Bronchial smooth muscle cell (primary cell): ENCODE results near the gene NUCB1. TPM values are rescaled to one million over a fixed set of nuclear protein-coding genes. Genes with fewer than 3 reads are reported as not detected.

Experiments
- total RNA-seq: library from RNA; depleted of rRNA; stranded (reverse); fragments of >200 nt; gene quantifications from 2 replicates; pipeline ENCODE4 v1.2.1, GENCODE V29; 2014

NUCB1 gene
- total RNA-seq: 149 and 199 TPM in 2 replicates

DNA sequence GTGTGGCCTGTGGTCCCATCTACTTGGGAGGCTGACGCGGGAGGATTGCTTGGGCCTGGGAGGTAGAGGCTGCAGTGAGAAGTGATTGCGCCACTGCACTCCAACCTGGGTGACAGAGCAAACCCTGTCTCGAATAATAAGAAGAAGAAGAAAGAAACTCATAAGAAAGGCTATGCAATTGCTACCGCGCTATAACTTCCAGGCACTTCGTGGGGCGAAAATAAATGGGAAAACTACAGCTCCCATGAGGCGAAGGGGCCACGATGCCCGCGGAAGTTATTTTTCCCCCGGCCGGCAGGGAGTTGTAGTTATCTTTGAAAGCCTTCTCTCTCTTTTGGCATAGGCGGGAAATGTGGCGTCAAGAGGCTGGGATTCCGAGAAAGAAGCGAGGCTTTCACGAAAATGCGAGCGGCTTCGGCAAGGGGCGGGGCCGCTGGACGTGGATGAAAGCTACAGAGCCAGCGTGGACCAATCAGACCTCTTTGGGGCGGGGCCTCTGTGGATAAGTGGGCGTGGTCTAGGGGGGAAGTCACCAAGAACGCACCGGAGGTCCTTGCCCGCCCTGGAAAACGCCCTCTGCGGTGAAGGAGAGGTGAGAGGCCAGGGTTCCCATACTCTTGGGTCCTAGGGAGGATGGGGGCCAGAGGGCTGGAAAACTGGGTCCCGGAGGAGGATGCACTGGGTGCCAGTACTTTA is at the start of gene NUCB1:
Gene NUCB1 (plus strand): TSS at position 532 of the 696 bp plus-strand sequence. CDS start 485 bp downstream, outside the sequence.

DNA sequence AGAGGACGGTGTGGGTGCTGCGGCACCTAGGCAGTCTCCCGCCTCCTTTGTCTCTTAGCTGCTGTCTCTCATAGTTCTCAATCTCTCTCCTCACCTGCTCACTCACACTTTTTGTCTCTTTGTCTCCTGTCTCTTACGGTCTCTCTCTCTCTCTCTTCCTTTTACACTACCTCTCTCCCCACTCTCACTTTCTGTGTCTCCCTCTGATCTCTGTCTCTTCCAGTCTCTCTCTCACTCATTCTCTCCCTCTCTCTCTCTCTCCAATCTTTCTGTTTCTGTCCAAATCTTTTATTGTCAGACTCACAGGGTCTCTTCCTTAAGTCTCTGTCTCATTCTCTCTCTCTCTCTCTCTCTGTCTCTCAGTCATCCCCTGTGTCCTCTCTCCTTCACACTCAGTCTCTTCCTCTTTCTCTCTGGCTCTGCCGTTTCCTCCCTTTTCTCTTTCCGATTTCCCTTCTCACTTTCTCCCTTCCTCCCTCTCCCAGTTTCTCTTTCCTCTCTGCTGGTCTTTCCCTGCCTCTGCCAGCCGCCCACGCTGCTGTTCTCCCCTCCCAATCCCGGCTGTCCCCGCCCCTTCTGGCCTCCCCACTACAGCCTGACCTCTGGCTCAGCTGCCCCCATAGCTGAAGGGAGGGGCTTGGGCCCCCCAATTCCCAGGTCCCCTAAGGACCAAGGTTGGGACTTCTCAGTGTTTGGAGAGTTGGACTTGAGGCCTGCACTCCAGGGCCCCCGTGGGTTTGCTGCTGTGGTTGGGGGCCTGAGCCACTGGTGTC is 31.8 kb upstream of the NUCB1 start, which contains the start of gene PLEKHA4:
Gene PLEKHA4 (minus strand): TSS at position 504 of the 773 bp plus-strand sequence. CDS start 997 bp downstream, outside the sequence.

DNA sequence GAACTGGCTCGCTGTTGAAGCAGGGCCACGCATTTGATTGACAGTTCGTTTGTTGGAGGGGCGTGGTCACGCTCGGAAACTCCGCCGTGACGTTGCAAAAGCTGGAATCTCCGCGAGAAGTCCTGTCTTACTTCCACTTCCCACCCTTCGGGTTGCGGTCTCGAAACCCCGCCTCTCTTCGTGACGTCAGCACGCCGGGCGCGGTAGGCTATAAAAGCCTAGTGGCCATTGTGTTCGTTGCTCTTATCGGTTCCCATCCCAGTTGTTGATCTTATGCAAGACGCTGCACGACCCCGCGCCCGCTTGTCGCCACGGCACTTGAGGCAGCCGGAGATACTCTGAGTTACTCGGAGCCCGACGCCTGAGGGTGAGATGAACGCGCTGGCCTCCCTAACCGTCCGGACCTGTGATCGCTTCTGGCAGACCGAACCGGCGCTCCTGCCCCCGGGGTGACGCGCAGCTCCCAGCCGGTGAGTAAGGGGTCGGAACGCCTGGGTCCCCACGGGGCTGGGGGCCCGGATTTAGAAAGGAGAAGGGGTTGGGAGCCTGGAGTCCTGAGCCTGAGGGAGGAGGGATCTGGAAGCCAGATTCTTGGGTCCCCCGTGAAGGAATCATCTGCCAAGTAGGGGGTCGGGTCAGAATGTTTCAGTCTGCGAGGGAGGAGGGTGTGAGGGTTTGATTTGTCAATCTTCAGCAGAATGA is 27.8 kb upstream of the NUCB1 start, which contains the start of gene PPP1R15A:
Gene PPP1R15A (plus strand): TSS at position 240 of the 702 bp plus-strand sequence. CDS start 813 bp downstream, outside the sequence.

GRCh38 chr19:48933382-48933932 is 33.3 kb downstream of the NUCB1 start, which contains the start of gene DHDH:
DHDH (plus strand) TSS chr19:48933699; CDS start chr19:48933722, 23 bp downstream.

DNA sequence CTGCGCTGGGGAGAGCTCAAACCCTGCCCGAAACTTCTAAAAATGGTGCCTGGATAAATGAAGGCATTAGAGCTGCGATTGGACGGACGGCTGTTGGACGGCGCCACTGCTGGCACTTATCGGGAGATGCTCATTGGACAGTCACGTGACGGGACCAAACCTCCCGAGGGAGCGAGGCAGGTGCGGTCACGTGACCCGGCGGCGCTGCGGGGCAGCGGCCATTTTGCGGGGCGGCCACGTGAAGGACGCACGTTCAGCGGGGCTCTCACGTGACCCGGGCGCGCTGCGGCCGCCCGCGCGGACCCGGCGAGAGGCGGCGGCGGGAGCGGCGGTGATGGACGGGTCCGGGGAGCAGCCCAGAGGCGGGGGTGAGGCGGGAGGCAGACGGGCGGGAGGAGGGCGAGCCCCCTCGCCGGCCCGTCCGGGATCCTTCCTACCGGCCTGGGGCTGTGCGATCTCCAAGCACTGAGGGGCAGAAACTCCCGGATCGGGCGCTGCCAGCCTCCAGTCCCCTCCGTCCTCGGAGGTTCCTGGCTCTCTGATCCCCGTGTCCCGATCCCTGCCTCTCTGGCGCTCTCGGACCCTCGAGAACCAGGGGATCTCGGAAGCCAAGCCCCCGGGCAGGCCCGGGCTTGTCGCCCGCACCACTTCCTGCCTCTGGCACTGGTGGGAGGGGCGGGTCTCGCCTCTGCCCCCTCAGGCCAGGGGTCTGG is 54.6 kb downstream of the NUCB1 start, which contains the start of gene BAX:
Gene BAX (plus strand): TSS at position 281 of the 713 bp plus-strand sequence. CDS start 54 bp downstream, at position 335.

GRCh38 chr19:48965040-48965805 is 65.1 kb downstream of the NUCB1 start, which contains the start of gene FTL:
FTL (plus strand) TSS chr19:48965309; CDS start chr19:48965508, 199 bp downstream.

Other genes starting within 250 kb of the NUCB1 start
- 0.26 TPM in 1 of 2 replicates, not detected in the other for gene NTN5, start 227.3 kb upstream of the NUCB1 start, total RNA-seq
- 0.17 TPM in 1 of 2 replicates, not detected in the other for gene FUT2, start 204.3 kb upstream of the NUCB1 start, total RNA-seq
- gene MAMSTR, start 180.6 kb upstream of the NUCB1 start, total RNA-seq: 0.60 and 0.79 TPM in 2 replicates
- gene RASIP1, start 159.7 kb upstream of the NUCB1 start, total RNA-seq: 1.4 and 1.6 TPM in 2 replicates
- gene IZUMO1, start 153.4 kb upstream of the NUCB1 start, total RNA-seq: under 0.01 TPM in 1 of 2 replicates, not detected in the other
- gene FUT1, start 147.7 kb upstream of the NUCB1 start, total RNA-seq: under 0.01 TPM in 2 replicates
- not detected in 2 replicates for gene FGF21, start 144.8 kb upstream of the NUCB1 start, total RNA-seq
- gene BCAT2, start 89.3 kb upstream of the NUCB1 start, total RNA-seq: 22.2 and 27.1 TPM in 2 replicates
- gene HSD17B14, start 63.8 kb upstream of the NUCB1 start, total RNA-seq: 5.5 and 15.9 TPM in 2 replicates
- 14.3 and 18.6 TPM in 2 replicates for gene PLEKHA4, start 31.7 kb upstream of the NUCB1 start, total RNA-seq
- gene PPP1R15A, start 27.9 kb upstream of the NUCB1 start, total RNA-seq: 48.1 and 56.8 TPM in 2 replicates
- 0.26 and 0.32 TPM in 2 replicates for gene TULP2, start 1.6 kb upstream of the NUCB1 start, total RNA-seq
- 1.6 TPM in 1 of 2 replicates, not detected in the other for gene DHDH, start 33.4 kb downstream of the NUCB1 start, total RNA-seq
- 70.6 and 113 TPM in 2 replicates for gene BAX, start 54.6 kb downstream of the NUCB1 start, total RNA-seq
- 4,288 and 4,455 TPM in 2 replicates for gene FTL, start 65.0 kb downstream of the NUCB1 start, total RNA-seq
- gene GYS1, start 93.0 kb downstream of the NUCB1 start, total RNA-seq: 20.4 and 22.7 TPM in 2 replicates
- gene RUVBL2, start 93.6 kb downstream of the NUCB1 start, total RNA-seq: 166 and 207 TPM in 2 replicates
- gene LHB, start 116.8 kb downstream of the NUCB1 start, total RNA-seq: not detected in 2 replicates
- not detected in 2 replicates for gene CGB3, start 124.0 kb downstream of the NUCB1 start, total RNA-seq
- gene CGB2, start 131.6 kb downstream of the NUCB1 start, total RNA-seq: not detected in 2 replicates
- gene CGB1, start 136.6 kb downstream of the NUCB1 start, total RNA-seq: not detected in 2 replicates
- 0.16 TPM in 1 of 2 replicates, not detected in the other for gene CGB5, start 143.5 kb downstream of the NUCB1 start, total RNA-seq
- gene CGB8, start 148.8 kb downstream of the NUCB1 start, total RNA-seq: not detected in 2 replicates
- gene CGB7, start 157.4 kb downstream of the NUCB1 start, total RNA-seq: 0.17 and 0.47 TPM in 2 replicates
- 0.16 and 0.17 TPM in 2 replicates for gene NTF4, start 164.5 kb downstream of the NUCB1 start, total RNA-seq
- gene KCNA7, start 172.4 kb downstream of the NUCB1 start, total RNA-seq: not detected in 2 replicates
- 128 and 142 TPM in 2 replicates for gene SNRNP70, start 185.1 kb downstream of the NUCB1 start, total RNA-seq
- 12.0 and 13.3 TPM in 2 replicates for gene LIN7B, start 214.1 kb downstream of the NUCB1 start, total RNA-seq
- gene C19orf73, start 218.8 kb downstream of the NUCB1 start, total RNA-seq: 0.16 and 0.77 TPM in 2 replicates
- gene PPFIA3, start 219.2 kb downstream of the NUCB1 start, total RNA-seq: 1.0 and 2.0 TPM in 2 replicates